ENCODE measurements around the gene PPP2R3A. TPM values are rescaled to one million over a fixed set of nuclear protein-coding genes. Genes with fewer than 3 reads are reported as not detected.

Gene PPP2R3A
- total RNA-seq, 4 donors from 2014 or later: 6.8 to 9.6 (median 8.2) TPM

DNA sequence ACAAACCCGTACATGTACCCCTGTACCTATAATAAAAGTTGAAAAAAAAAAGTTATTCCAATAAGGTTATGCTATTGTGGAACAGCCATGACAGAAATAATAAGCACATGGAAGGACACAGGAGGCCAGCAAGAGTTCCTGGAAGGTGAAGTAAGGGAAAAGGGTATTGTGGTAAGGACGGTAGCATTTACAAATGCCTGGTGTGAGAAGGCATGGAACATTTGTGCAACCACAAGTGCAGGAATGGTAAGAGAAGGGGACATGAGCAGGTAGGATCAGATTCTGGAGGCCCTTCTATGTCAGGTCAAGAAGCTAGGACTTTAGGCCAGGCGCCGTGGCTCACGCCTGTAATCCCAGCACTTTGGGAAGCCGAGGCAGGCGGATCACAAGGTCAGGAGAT lies 82.5 kb downstream of the PPP2R3A start:
- TF ChIP-seq, protein P1, sequence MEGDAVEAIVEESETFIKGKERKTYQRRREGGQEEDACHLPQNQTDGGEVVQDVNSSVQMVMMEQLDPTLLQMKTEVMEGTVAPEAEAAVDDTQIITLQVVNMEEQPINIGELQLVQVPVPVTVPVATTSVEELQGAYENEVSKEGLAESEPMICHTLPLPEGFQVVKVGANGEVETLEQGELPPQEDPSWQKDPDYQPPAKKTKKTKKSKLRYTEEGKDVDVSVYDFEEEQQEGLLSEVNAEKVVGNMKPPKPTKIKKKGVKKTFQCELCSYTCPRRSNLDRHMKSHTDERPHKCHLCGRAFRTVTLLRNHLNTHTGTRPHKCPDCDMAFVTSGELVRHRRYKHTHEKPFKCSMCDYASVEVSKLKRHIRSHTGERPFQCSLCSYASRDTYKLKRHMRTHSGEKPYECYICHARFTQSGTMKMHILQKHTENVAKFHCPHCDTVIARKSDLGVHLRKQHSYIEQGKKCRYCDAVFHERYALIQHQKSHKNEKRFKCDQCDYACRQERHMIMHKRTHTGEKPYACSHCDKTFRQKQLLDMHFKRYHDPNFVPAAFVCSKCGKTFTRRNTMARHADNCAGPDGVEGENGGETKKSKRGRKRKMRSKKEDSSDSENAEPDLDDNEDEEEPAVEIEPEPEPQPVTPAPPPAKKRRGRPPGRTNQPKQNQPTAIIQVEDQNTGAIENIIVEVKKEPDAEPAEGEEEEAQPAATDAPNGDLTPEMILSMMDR (IDR thresholded peaks at IDR 0.05): no peak
- DNase-seq (ENCODE audit: low spot score) (no peak), ATAC-seq (ENCODE audit: low FRiP score) (no peak)

DNA sequence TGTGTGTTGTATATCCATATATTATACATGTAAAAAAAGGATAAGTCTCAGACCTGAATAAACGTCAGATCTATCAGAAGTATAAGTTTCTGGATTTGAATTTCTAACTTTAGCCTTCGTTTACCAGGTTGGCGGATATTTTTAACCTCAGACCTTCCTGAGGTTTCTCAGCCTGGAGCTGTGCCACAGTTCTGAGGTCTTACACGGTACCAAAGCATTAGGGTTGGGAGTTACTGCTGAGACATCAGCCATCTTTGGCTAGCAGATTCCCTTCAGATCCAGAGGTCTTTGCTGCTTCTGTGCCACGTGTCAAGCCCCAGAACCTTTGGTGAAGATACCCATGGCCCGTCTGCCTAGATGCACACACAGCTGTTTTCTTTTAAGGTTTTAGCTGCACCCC lies 84.7 kb downstream of the PPP2R3A start:
- TF ChIP-seq, protein P1 (IDR thresholded peaks at IDR 0.05): no peak
- ATAC-seq (ENCODE audit: low FRiP score) (no peak), DNase-seq (ENCODE audit: low spot score) (no peak)

DNA sequence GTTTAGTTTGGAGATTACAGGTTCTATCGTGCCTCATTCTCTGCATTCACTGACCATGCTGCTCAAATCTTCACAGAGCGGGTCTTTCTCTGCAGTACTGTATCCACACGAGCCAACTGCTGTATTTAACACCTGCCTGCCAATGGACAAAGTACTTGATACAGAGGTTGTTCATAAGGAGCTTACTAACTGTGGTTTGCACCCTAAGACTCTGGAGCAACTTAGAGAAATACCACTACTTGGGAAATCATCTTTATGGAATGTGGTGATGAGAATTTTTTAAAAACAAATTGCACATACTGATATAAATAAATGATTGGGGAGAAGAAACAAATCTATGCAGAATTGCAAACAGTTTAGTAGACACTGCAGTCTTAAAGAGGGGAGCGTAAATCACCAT lies 90.0 kb downstream of the PPP2R3A start:
- TF ChIP-seq, protein P1 (IDR thresholded peaks at IDR 0.05): no peak
- ATAC-seq (ENCODE audit: low FRiP score) (no peak), DNase-seq (ENCODE audit: low spot score) (no peak)

DNA sequence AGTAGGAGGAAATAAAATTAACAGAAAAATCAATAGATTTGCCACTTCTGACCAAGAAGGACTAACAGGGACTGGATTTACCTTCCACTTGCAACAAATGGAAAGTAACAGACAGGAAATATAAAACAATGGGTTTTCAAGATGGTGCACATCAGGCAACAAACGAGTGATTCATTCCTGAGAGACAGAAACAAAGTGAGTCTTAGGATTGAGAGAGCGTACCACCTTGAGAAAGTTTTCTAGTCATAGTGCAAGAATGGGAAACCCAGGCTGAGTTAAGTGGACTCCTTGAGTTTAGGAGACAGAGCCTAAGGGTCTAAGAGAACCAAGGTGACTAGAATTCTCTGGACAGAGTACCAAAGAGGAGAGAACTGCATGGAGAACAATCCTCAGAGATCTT lies 101.7 kb downstream of the PPP2R3A start:
- DNase-seq (ENCODE audit: low spot score) (no peak), ATAC-seq (ENCODE audit: low FRiP score) (no peak)
- TF ChIP-seq, protein P1 (IDR thresholded peaks at IDR 0.05): no peak

DNA sequence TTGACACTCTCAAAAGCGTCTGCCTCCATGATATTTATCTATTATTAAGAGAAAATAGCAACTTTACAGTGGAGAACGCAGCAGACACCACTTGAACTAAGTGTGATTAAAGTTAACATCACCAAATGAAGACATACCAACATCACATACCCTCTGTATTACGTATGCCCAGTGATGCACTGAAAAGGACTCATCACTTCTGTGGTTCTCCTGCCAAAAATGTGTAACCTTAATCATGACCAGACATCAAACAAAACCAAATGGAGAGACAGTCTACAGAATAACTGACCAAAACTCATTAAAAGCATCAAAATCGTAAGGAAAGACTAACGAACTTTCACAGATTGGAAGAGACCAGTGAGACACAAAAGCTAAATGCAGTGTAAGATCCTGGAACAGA lies 103.2 kb downstream of the PPP2R3A start:
- ATAC-seq (ENCODE audit: low FRiP score) (no peak), DNase-seq (ENCODE audit: low spot score) (no peak)
- TF ChIP-seq, protein P1 (IDR thresholded peaks at IDR 0.05): no peak

DNA sequence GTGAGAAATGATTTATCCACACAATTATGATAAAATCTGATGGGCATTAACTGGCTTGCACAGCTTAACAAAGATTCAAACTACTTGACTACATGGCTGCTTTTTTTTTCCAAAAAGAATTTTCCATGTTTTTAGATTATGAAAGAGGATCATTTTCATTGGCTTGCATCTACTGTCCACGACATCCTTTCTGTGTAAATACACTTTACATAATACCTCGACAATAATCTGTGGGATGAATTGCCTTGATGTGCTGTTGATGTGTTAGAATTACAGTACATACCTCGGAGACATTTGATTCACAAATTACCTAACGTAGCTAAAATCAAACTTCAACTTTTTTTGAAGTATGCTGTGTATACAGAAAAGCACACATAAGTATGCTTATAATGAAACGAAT lies 104.4 kb downstream of the PPP2R3A start:
- TF ChIP-seq, protein P1 (IDR thresholded peaks at IDR 0.05): no peak
- no peak for ATAC-seq (ENCODE audit: low FRiP score)

DNA sequence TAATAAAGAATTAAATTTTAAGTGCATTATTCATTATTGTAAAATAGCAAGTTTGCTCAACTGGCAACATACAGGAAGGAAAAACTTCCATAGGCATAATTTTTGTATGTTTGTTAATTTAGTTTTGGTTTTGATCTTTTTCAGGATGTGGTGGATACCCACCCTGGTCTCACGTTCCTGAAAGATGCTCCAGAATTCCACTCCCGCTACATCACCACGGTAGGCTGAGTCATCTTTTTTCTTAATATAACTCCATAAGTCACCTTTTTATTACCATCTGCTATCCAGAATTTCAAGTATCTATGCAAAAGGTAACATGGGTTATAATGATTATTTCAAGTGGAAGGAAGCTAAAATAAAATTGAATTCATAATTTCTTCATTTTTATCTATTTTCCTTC lies 104.8 kb downstream of the PPP2R3A start:
- DNase-seq (ENCODE audit: low spot score): no peak
- TF ChIP-seq, protein P1 (IDR thresholded peaks at IDR 0.05): no peak
- ATAC-seq (ENCODE audit: low FRiP score): no peak

More for the DNA sequence above, 104.4 kb downstream of the PPP2R3A start:
- DNase-seq (ENCODE audit: low spot score): no peak

Measured in omental fat pad (tissue), 4 donors.